CD14-positive monocyte (primary cell): ENCODE measurements around the gene BACE1-AS. TPM values are rescaled to one million over a fixed set of nuclear protein-coding genes. Genes with fewer than 3 reads are reported as not detected.

Experiments
- DNase-seq, 3 donors: peaks; one replicate each; pipeline ENCODE4 v3.0.0-alpha.2; 2011 to 2022
- H2AFZ ChIP-seq: 2 replicates; pipeline ENCODE4 v1.6.0; 2012; ENCODE audit warnings: mild to moderate bottlenecking, low read depth, low read length, inconsistent platforms; ENCODE audit not compliant: insufficient read depth, poor library complexity, severe bottlenecking
- H3K27ac ChIP-seq, 2 donors: 1 replicate in 1 of 2; 2 replicates in 1 of 2; pipeline ENCODE4 v1.5.1; 2012 to 2013; ENCODE audit warnings: low read length in 2 of 2, control low read depth in 1 of 2, inconsistent platforms in 1 of 2, low read depth in 1 of 2, mild to moderate bottlenecking in 1 of 2
- H3K27me3 ChIP-seq, 2 donors: one replicate each; pipeline versions ENCODE4 v1.6.0 to v1.6.1; 2011 to 2013; ENCODE audit warnings: low read length in 2 of 2; ENCODE audit not compliant: control insufficient read depth in 2 of 2, insufficient read depth in 2 of 2
- H3K36me3 ChIP-seq, 2 donors: replicated peaks in 1 of 2; 1 replicate in 1 of 2; 2 replicates in 1 of 2; pipeline versions ENCODE4 v1.5.1 to v1.6.1; 2012 to 2013; ENCODE audit warnings: low read length in 2 of 2, control low read depth in 1 of 2, inconsistent platforms in 1 of 2, mild to moderate bottlenecking in 1 of 2; ENCODE audit not compliant: insufficient read depth in 2 of 2, control insufficient read depth in 1 of 2
- H3K4me1 ChIP-seq, 2 donors: 1 replicate in 1 of 2; 2 replicates in 1 of 2; pipeline versions ENCODE4 v1.5.1 to v1.6.1; 2012 to 2013; ENCODE audit warnings: low read length in 2 of 2, control low read depth in 1 of 2, inconsistent platforms in 1 of 2, mild to moderate bottlenecking in 1 of 2, moderate library complexity in 1 of 2; ENCODE audit not compliant: insufficient read depth in 2 of 2, control insufficient read depth in 1 of 2
- H3K4me2 ChIP-seq: replicated peaks from 2 replicates; pipeline ENCODE3; 2012; ENCODE audit warnings: low read length, moderate library complexity, mild to moderate bottlenecking; ENCODE audit not compliant: poor library complexity, severe bottlenecking; ENCODE audit errors: extremely low read depth
- H3K4me3 ChIP-seq, 3 experiments: fragments of 200-600 bp in 1 of 3; sonication (generic) in 1 of 3; replicated peaks in 1 of 3; 1 replicate in 2 of 3; 2 replicates in 1 of 3; pipeline ENCODE4 v1.5.1; 2011 to 2013; ENCODE audit warnings: low read length in 3 of 3, mild to moderate bottlenecking in 3 of 3, control low read depth in 2 of 3, low read depth in 2 of 3, inconsistent platforms in 1 of 3, moderate library complexity in 1 of 3
- H3K79me2 ChIP-seq: 2 replicates; pipeline ENCODE4 v1.6.0; 2012; ENCODE audit warnings: mild to moderate bottlenecking, control low read depth, inconsistent platforms, low read length, moderate library complexity; ENCODE audit not compliant: insufficient read depth
- H3K9ac ChIP-seq: 2 replicates; pipeline ENCODE4 v1.6.0; 2017; ENCODE audit warnings: low read length, mild to moderate bottlenecking; ENCODE audit not compliant: insufficient read depth, poor library complexity, severe bottlenecking
- H3K9me3 ChIP-seq, 2 donors: replicated peaks in 1 of 2; 1 replicate in 1 of 2; 2 replicates in 1 of 2; pipeline versions ENCODE4 v1.5.1 to v1.6.1; 2012 to 2013; ENCODE audit warnings: low read length in 2 of 2, control low read depth in 1 of 2; ENCODE audit not compliant: control insufficient read depth in 1 of 2, insufficient read depth in 1 of 2
- H4K20me1 ChIP-seq: 2 replicates; pipeline ENCODE4 v1.6.0; 2012; ENCODE audit warnings: mild to moderate bottlenecking, low read length, control low read depth, moderate library complexity; ENCODE audit not compliant: insufficient read depth
- H3K27ac Mint-ChIP-seq, 7 donors: one replicate each; pipeline ENCODE4 v1.8.0; 2020; ENCODE audit warnings: mild to moderate bottlenecking in 7 of 7, mixed read lengths in 7 of 7, moderate library complexity in 6 of 7, inconsistent platforms in 2 of 7
- H3K27me3 Mint-ChIP-seq, 3 donors: one replicate each; pipeline ENCODE4 v1.8.0; 2021 to 2022; ENCODE audit warnings: low read depth in 3 of 3, mild to moderate bottlenecking in 3 of 3, mixed read lengths in 3 of 3, moderate library complexity in 3 of 3, inconsistent platforms in 1 of 3
- H3K36me3 Mint-ChIP-seq, 2 donors: one replicate each; pipeline ENCODE4 v1.8.0; 2020; ENCODE audit warnings: mixed read lengths in 2 of 2, inconsistent platforms in 1 of 2, mild to moderate bottlenecking in 1 of 2
- H3K4me1 Mint-ChIP-seq: one replicate; pipeline ENCODE4 v1.8.0; 2020; ENCODE audit warnings: mild to moderate bottlenecking, mixed read lengths
- H3K4me3 Mint-ChIP-seq, 2 donors: one replicate each; pipeline ENCODE4 v1.8.0; 2020; ENCODE audit warnings: mild to moderate bottlenecking in 2 of 2, mixed read lengths in 2 of 2, moderate library complexity in 1 of 2
- H3K9me3 Mint-ChIP-seq, 7 donors: one replicate each; pipeline ENCODE4 v1.8.0; 2020 to 2022; ENCODE audit warnings: mixed read lengths in 7 of 7, mild to moderate bottlenecking in 6 of 7, moderate library complexity in 6 of 7, inconsistent platforms in 2 of 7
- WGBS: methylation state at CpG from one replicate; pipeline ENCODE4 v1.1.5; 2013; ENCODE audit warnings: missing lambda C conversion rate; ENCODE audit not compliant: insufficient coverage; 5-methylcytosine and 5-hydroxymethylcytosine counted together
- intact Hi-C, 2 donors: fragments of 100-400 bp; cut with micrococcal nuclease; formaldehyde crosslinking; loops; one replicate each; pipeline versions ENCODE4 v1.15.0 to v1.15.1; 2023
- polyA plus RNA-seq, 3 donors: library from polyadenylated mRNA; depleted of rRNA in 1 of 3; unstranded in 2 of 3; stranded (reverse) in 1 of 3; fragments of 300-500 nt in 2 of 3; fragments of >200 nt in 1 of 3; fragmentation: Illumina TruSeq in 2 of 3; gene quantifications; 1 replicate in 2 of 3; 2 replicates in 1 of 3; pipeline ENCODE4 v1.2.3, GENCODE V29; 2012 to 2021
- TF ChIP-seq, protein P1 (sequence below): fragments of 200-600 bp; IDR thresholded peaks from one replicate; pipeline ENCODE4 v1.8.0; 2022; ENCODE audit warnings: antibody characterized with exemption, mild to moderate bottlenecking

Gene BACE1-AS
- polyA plus RNA-seq, 3 donors: 2.7 TPM; not detected in 2

DNA sequence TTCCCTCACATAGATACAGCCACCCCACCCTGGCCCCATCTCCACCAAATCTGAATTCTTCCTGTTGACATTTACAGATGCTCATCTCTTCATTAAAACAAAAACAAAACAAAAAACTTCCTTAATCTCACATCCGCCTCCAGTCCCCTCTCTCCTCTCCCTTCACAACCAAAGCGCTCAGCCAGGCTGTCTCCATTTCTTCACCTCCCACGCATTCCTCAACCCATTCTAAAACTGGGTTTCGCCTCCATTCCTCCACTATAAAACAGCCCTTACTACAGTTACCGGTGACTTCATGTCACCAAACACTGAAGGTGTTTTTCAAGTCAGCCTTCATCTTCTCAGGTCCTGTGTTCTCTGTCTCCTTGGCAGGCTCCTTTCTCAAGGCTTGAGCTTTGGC, 9.6 kb downstream of the BACE1-AS start:
- H3K4me1 ChIP-seq: peaks cover 5 to 6% of the 10 kb centered on the region in 2 donors
- H3K27me3 Mint-ChIP-seq: peaks cover 0 to 5% (median 2%) of the 10 kb centered on the region in 3 donors
- H3K4me3 ChIP-seq: no peak overlapping the region
- no peak overlapping the region for H3K27ac Mint-ChIP-seq
- no peaks in the 10 kb centered on the region for H3K27me3 ChIP-seq
- no peaks in the 10 kb centered on the region for H4K20me1 ChIP-seq
- TF ChIP-seq, protein P1, sequence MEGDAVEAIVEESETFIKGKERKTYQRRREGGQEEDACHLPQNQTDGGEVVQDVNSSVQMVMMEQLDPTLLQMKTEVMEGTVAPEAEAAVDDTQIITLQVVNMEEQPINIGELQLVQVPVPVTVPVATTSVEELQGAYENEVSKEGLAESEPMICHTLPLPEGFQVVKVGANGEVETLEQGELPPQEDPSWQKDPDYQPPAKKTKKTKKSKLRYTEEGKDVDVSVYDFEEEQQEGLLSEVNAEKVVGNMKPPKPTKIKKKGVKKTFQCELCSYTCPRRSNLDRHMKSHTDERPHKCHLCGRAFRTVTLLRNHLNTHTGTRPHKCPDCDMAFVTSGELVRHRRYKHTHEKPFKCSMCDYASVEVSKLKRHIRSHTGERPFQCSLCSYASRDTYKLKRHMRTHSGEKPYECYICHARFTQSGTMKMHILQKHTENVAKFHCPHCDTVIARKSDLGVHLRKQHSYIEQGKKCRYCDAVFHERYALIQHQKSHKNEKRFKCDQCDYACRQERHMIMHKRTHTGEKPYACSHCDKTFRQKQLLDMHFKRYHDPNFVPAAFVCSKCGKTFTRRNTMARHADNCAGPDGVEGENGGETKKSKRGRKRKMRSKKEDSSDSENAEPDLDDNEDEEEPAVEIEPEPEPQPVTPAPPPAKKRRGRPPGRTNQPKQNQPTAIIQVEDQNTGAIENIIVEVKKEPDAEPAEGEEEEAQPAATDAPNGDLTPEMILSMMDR: no peak
- 92% methylated on average over 5 of the region's 5 CpGs for WGBS
- no peak overlapping the region for H3K9ac ChIP-seq
- H3K79me2 ChIP-seq: no peaks in the 10 kb centered on the region
- H3K4me2 ChIP-seq: no peak overlapping the region
- H3K9me3 Mint-ChIP-seq: no peaks in the 10 kb centered on the region
- intact Hi-C loops: no loop called here
- no peak overlapping the region for H2AFZ ChIP-seq
- H3K4me1 Mint-ChIP-seq: peaks cover 11% of the 10 kb centered on the region
- H3K4me3 Mint-ChIP-seq: no peak overlapping the region
- H3K27ac ChIP-seq: no peak overlapping the region
- H3K36me3 Mint-ChIP-seq: peaks cover 0 to 11% of the 10 kb centered on the region in 2 donors
- no peak for DNase-seq
- H3K36me3 ChIP-seq: no peaks in the 10 kb centered on the region
- no peaks in the 10 kb centered on the region for H3K9me3 ChIP-seq

DNA sequence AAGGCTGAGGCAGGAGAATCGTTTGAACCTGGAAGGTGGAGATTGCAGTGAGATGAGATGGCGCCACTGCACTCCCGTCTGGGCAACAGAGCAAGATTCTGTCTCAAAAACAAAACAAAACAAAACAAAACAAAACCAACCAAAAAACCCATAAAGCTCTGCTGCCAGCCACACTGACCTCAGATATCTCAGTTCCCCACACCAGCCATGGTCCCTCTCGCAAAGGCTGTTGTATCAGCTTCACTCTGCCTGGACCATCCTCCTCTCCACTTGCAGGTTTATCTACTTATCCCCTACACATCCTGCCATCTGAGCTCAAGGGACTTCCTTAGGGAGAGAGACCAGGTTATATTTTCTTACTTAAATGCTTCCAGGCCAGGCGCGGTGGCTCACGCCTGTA, 11.1 kb downstream of the BACE1-AS start:
- H3K9me3 ChIP-seq: no peaks in the 10 kb centered on the region
- Mint-ChIP-seq H3K27ac (no peak overlapping the region), H3K27me3 (peaks cover 0 to 4% (median 0%) of the 10 kb centered on the region in 3 donors), H3K4me1 (peaks cover 11% of the 10 kb centered on the region), H3K36me3 (peaks cover 0 to 3% of the 10 kb centered on the region in 2 donors), H3K4me3 (no peak overlapping the region), H3K9me3 (no peaks in the 10 kb centered on the region)
- H3K27me3 ChIP-seq: no peaks in the 10 kb centered on the region
- no peak for DNase-seq
- intact Hi-C loops: no loop called here
- TF ChIP-seq, protein P1: no peak
- H2AFZ ChIP-seq: no peak overlapping the region
- H3K9ac ChIP-seq: no peak overlapping the region
- H4K20me1 ChIP-seq: no peaks in the 10 kb centered on the region
- H3K79me2 ChIP-seq: no peaks in the 10 kb centered on the region
- no peaks in the 10 kb centered on the region for H3K36me3 ChIP-seq
- H3K27ac ChIP-seq: no peak overlapping the region
- H3K4me3 ChIP-seq: no peak overlapping the region
- 100% methylated on average over 4 of the region's 7 CpGs for WGBS
- no peak overlapping the region for H3K4me2 ChIP-seq
- H3K4me1 ChIP-seq: peaks cover 5 to 6% of the 10 kb centered on the region in 2 donors
